ENCODE results near the gene ZMYM5. TPM values are rescaled to one million over a fixed set of nuclear protein-coding genes. Genes with fewer than 3 reads are reported as not detected.

Gene ZMYM5
- total and polyA plus RNA-seq, 2 of the 4 experiments (the other 2 are of a cell fraction) = 7.0 to 10.2 TPM

GRCh38 chr13:19908350-19908986 is 45.0 kb upstream of the ZMYM5 start:
- H2BK15ac ChIP-seq (ENCODE audit: low read depth, low read length) = no peak overlapping the region
- no peak overlapping the region for H2AK5ac ChIP-seq (ENCODE audit: low read depth, low read length)
- no peaks in the 10 kb centered on the region for H3K79me1 ChIP-seq (ENCODE audit: low read depth in 1 of 2, low read length in 2 of 2)
- H2BK5ac ChIP-seq (ENCODE audit: low read depth, low read length, poor library complexity, severe bottlenecking) = no peak overlapping the region
- no peak overlapping the region for H3K18ac ChIP-seq (ENCODE audit: low read depth, low read length)
- H3K4me1 ChIP-seq (ENCODE audit: control insufficient read depth, insufficient read depth, low read length) = no peaks in the 10 kb centered on the region
- DNase-seq (no peak), ATAC-seq (ENCODE audit: low read depth) (no peak)
- no peaks in the 10 kb centered on the region for H4K20me1 ChIP-seq (ENCODE audit: insufficient read depth, low read length)
- CTCF ChIA-PET = no interaction called here
- no peak overlapping the region for H2AK9ac ChIP-seq (replicated peaks; ENCODE audit: low read depth, low read length, poor library complexity)
- in situ Hi-C loops (cut with MboI; ENCODE audit: low sequenced_read_pairs) (no loop called here), dilution Hi-C loops (cut with HindIII; ENCODE audit: low sequenced_read_pairs, unreplicated experiment) (no loop called here), intact Hi-C loops (cut with micrococcal nuclease) (no loop called here)
- no peak overlapping the region for H3K9ac ChIP-seq (ENCODE audit: low read depth, low read length)
- no peak overlapping the region for H4K8ac ChIP-seq (ENCODE audit: low read depth in 2 of 2, low read length in 2 of 2)
- H4K5ac ChIP-seq (ENCODE audit: low read depth, low read length) = no peak overlapping the region
- POLR2A ChIA-PET (ENCODE audit: unreplicated experiment) = interaction anchor here (0.6 kb wide), 1 partner anchor 18 kb away, joined by 3 read pairs; no protein-coding TSS in a partner anchor
- no peak overlapping the region for H3K4me3 ChIP-seq (ENCODE audit: insufficient read depth, low read depth, low read length)
- no peak overlapping the region for H3K4ac ChIP-seq (ENCODE audit: low read depth, low read length)
- no peaks in the 10 kb centered on the region for H3K9me3 ChIP-seq (ENCODE audit: control insufficient read depth, insufficient read depth, low read length)
- H3K56ac ChIP-seq (ENCODE audit: extremely low read depth, insufficient read depth, low read length) = no peak overlapping the region
- H2AFZ ChIP-seq (replicated peaks; ENCODE audit: low read length, poor library complexity) = no peak overlapping the region
- peaks cover 4% of the 10 kb centered on the region for H3K27me3 ChIP-seq (ENCODE audit: control insufficient read depth, insufficient read depth, low read length)
- H3K4me2 ChIP-seq (ENCODE audit: low read depth, low read length) = no peak overlapping the region
- H4K91ac ChIP-seq (ENCODE audit: insufficient read depth, low read depth, low read length) = no peak overlapping the region
- no TSS peak for BruUV-seq (replicated peaks)
- H3K23ac ChIP-seq (ENCODE audit: low read depth, low read length) = no peak overlapping the region
- TF ChIP-seq CTCF (conservative IDR thresholded peaks at IDR 0.05; ENCODE audit: low read depth, low read length) = no peak
- TF ChIP-seq MAFK (IDR thresholded peaks at IDR 0.05; ENCODE audit: low read depth, low read length) = no peak
- TF ChIP-seq RFX5 (IDR thresholded peaks at IDR 0.05; ENCODE audit: low read depth, low read length) = no peak
- TF ChIP-seq ELK1 (IDR thresholded peaks at IDR 0.05; ENCODE audit: borderline replicate concordance, low read depth, low read length) = no peak
- TF ChIP-seq CEBPB (IDR thresholded peaks at IDR 0.05; ENCODE audit: low read depth, low read length) = no peak
- TF ChIP-seq, protein P1, sequence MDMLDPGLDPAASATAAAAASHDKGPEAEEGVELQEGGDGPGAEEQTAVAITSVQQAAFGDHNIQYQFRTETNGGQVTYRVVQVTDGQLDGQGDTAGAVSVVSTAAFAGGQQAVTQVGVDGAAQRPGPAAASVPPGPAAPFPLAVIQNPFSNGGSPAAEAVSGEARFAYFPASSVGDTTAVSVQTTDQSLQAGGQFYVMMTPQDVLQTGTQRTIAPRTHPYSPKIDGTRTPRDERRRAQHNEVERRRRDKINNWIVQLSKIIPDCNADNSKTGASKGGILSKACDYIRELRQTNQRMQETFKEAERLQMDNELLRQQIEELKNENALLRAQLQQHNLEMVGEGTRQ (IDR thresholded peaks at IDR 0.05; ENCODE audit: low read depth, low read length) = no peak
- no peak for TF ChIP-seq BHLHE40 (IDR thresholded peaks at IDR 0.05; ENCODE audit: low read depth, low read length)
- no peak for TF ChIP-seq RCOR1 (IDR thresholded peaks at IDR 0.05; ENCODE audit: insufficient replicate concordance, low read length)
- no peak for TF ChIP-seq POLR2A (IDR thresholded peaks at IDR 0.05; ENCODE audit: low read depth, low read length)
- TF ChIP-seq RAD21 (IDR thresholded peaks at IDR 0.05; ENCODE audit: low read length) = no peak
- no peak for TF ChIP-seq MAZ (IDR thresholded peaks at IDR 0.05; ENCODE audit: borderline replicate concordance, low read depth, low read length)
- TF ChIP-seq SMC3 (IDR thresholded peaks at IDR 0.05; ENCODE audit: low read depth, low read length) = no peak
- TF ChIP-seq NFE2L2 (IDR thresholded peaks at IDR 0.05; ENCODE audit: low read depth, low read length) = no peak
- TF ChIP-seq CHD1 (IDR thresholded peaks at IDR 0.05; ENCODE audit: low read depth, low read length) = no peak
- no peak for TF ChIP-seq FOS (IDR thresholded peaks at IDR 0.05; ENCODE audit: low read depth, low read length)
- no peak for TF ChIP-seq MXI1 (IDR thresholded peaks at IDR 0.05; ENCODE audit: borderline replicate concordance, low read depth, low read length)
- no CpG with 5 or more reads among the region's 1 CpG for WGBS, 2 experiments (ENCODE audit: extremely low coverage in 2 of 2, insufficient read length in 1 of 2)
- H3K36me3 ChIP-seq (ENCODE audit: control insufficient read depth, insufficient read depth, low read length) = no peaks in the 10 kb centered on the region
- no peak overlapping the region for H3K14ac ChIP-seq (replicated peaks; ENCODE audit: low read depth, low read length)
- no peak overlapping the region for H2BK120ac ChIP-seq (ENCODE audit: low read depth, low read length)
- H2BK20ac ChIP-seq (ENCODE audit: low read depth, low read length) = no peak overlapping the region
- no peak overlapping the region for H3K27ac ChIP-seq (ENCODE audit: insufficient read depth, low read length)
- H3K9me1 ChIP-seq (ENCODE audit: insufficient read depth, low read length) = no peaks in the 10 kb centered on the region

Data from IMR-90 (cell line).